Measurements from ENCODE around the gene FRMD1.

Gene FRMD1

DNA sequence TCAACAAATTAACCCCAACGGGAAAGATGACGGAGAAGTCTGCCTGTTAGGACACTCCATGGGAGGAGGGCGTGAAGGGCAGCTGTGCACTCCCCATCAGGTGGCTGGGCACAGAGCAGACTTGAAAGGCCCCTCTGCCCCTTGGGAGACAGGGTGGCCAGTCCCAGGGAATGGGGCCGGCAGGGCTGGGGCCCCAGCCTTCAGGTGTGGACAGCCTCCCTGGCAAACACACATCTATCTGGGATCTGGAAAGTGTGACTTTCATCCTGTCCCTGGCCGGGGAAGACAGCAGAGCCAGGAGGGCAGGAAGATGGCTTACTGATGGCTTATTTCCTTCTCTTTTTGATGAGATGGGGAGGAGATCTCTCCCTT is 4.5 kb upstream of the FRMD1 start:
- TF ChIP-seq, protein P1, sequence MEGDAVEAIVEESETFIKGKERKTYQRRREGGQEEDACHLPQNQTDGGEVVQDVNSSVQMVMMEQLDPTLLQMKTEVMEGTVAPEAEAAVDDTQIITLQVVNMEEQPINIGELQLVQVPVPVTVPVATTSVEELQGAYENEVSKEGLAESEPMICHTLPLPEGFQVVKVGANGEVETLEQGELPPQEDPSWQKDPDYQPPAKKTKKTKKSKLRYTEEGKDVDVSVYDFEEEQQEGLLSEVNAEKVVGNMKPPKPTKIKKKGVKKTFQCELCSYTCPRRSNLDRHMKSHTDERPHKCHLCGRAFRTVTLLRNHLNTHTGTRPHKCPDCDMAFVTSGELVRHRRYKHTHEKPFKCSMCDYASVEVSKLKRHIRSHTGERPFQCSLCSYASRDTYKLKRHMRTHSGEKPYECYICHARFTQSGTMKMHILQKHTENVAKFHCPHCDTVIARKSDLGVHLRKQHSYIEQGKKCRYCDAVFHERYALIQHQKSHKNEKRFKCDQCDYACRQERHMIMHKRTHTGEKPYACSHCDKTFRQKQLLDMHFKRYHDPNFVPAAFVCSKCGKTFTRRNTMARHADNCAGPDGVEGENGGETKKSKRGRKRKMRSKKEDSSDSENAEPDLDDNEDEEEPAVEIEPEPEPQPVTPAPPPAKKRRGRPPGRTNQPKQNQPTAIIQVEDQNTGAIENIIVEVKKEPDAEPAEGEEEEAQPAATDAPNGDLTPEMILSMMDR (IDR thresholded peaks at IDR 0.05; ENCODE audit: low read depth, low read length, poor library complexity, severe bottlenecking): no peak
- TF ChIP-seq EZH2phosphoT487 (IDR thresholded peaks at IDR 0.05; ENCODE audit: borderline replicate concordance, low read length): no peak
- no peaks in the 10 kb centered on the region for H3F3A ChIP-seq (ENCODE audit: control insufficient read depth, insufficient read depth)
- no peak overlapping the region for H3K4me3 ChIP-seq (ENCODE audit: low read length)
- no peaks in the 10 kb centered on the region for H3K9me2 ChIP-seq (replicated peaks; ENCODE audit: control insufficient read depth, low read length)
- H3K27me3 ChIP-seq (ENCODE audit: control insufficient read depth, low read length): no peaks in the 10 kb centered on the region
- no peaks in the 10 kb centered on the region for H4K20me1 ChIP-seq (ENCODE audit: control insufficient read depth, insufficient read depth, low read depth, low read length)
- no peak overlapping the region for H3K4me2 ChIP-seq (ENCODE audit: low read length)
- H3K9me3 ChIP-seq (ENCODE audit: control insufficient read depth, insufficient read depth, low read length): no peaks in the 10 kb centered on the region
- no peak overlapping the region for H3K27ac ChIP-seq (ENCODE audit: low read depth, low read length)
- H3K36me3 ChIP-seq (ENCODE audit: control insufficient read depth, low read length): no peaks in the 10 kb centered on the region
- H3K4me1 ChIP-seq (ENCODE audit: control insufficient read depth, low read length): no peaks in the 10 kb centered on the region
- no peaks in the 10 kb centered on the region for H3K79me2 ChIP-seq (ENCODE audit: control insufficient read depth, low read length)

DNA sequence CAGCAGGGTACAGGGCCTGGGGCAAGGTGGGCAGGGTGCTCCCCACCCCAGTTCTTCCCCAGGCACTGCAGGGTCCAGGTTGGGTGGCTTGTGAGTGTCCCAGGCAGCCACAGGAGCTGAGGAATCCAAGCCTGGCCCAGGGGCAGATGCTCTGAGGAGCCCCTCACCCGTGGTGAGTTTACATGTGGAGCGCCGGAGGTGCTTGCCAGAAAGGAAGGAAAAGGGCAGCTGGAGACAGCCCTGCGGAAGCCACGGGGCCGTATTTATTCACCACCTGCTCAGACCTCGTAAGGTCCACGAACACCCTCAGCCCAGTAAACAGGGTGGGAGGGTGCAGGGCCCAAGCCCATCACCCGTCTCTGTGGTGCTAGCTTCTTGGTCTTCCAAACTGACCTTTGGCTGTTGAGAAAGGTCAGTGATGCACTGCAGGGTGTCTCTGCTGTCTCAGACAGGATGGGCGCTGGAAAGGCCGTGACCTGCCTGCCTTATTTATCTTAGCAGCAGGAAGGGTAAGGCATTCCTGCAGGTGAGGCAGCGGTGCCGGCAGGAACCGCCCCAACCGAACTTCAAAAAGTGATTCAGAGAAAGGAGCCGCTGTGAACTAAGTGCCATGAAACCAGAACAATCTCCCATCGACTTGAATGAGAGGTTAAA is 4.0 kb upstream of the FRMD1 start:
- H3K27ac ChIP-seq (ENCODE audit: low read depth, low read length): no peak overlapping the region
- H3K4me1 ChIP-seq (ENCODE audit: control insufficient read depth, low read length): no peaks in the 10 kb centered on the region
- no peak for TF ChIP-seq EZH2phosphoT487 (IDR thresholded peaks at IDR 0.05; ENCODE audit: borderline replicate concordance, low read length)
- TF ChIP-seq, protein P1 (IDR thresholded peaks at IDR 0.05; ENCODE audit: low read depth, low read length, poor library complexity, severe bottlenecking): no peak
- H3K4me2 ChIP-seq (ENCODE audit: low read length): no peak overlapping the region
- no peaks in the 10 kb centered on the region for H3K9me2 ChIP-seq (replicated peaks; ENCODE audit: control insufficient read depth, low read length)
- no peaks in the 10 kb centered on the region for H3K36me3 ChIP-seq (ENCODE audit: control insufficient read depth, low read length)
- H3K9me3 ChIP-seq (ENCODE audit: control insufficient read depth, insufficient read depth, low read length): no peaks in the 10 kb centered on the region
- H3K4me3 ChIP-seq (ENCODE audit: low read length): no peak overlapping the region
- H4K20me1 ChIP-seq (ENCODE audit: control insufficient read depth, insufficient read depth, low read depth, low read length): no peaks in the 10 kb centered on the region
- H3K27me3 ChIP-seq (ENCODE audit: control insufficient read depth, low read length): no peaks in the 10 kb centered on the region
- no peaks in the 10 kb centered on the region for H3F3A ChIP-seq (ENCODE audit: control insufficient read depth, insufficient read depth)
- H3K79me2 ChIP-seq (ENCODE audit: control insufficient read depth, low read length): no peaks in the 10 kb centered on the region

DNA sequence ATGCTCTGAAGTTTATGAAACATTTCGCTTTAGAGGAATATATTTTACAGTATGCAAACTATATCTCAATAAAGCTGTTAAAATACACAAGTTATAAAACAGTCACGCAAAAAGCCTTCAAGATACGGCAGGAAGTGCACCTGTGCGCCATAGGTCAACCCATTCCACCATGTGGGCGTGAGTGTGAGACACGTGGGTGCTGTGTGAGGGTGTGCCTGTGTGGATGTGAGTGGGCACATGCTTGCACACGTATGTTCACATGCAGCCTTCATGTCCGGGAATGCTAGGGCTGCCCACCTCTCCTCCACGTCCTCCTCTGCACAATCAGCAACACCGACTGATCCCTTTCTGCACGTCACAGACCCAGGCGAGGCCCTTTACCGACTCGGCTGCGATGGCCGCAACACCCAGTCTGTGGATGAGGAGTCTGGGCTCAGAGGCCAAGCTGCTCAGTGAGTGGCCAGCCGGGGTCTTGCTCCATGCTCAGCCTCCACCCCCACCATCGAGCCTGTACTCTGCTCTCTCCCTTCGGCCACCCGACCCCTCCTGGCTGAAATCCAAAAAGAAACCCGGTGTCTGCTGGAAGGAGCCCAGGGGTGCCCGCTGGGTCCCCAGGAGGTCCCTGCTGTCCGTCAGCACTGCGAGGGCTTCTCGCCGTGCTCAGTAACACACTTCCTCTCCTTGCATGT is 3.0 kb upstream of the FRMD1 start:
- H3F3A ChIP-seq (ENCODE audit: control insufficient read depth, insufficient read depth): no peaks in the 10 kb centered on the region
- H3K4me2 ChIP-seq (ENCODE audit: low read length): no peak overlapping the region
- no peak overlapping the region for H3K27ac ChIP-seq (ENCODE audit: low read depth, low read length)
- H3K9me2 ChIP-seq (replicated peaks; ENCODE audit: control insufficient read depth, low read length): no peaks in the 10 kb centered on the region
- no peaks in the 10 kb centered on the region for H3K27me3 ChIP-seq (ENCODE audit: control insufficient read depth, low read length)
- H4K20me1 ChIP-seq (ENCODE audit: control insufficient read depth, insufficient read depth, low read depth, low read length): no peaks in the 10 kb centered on the region
- H3K4me3 ChIP-seq (ENCODE audit: low read length): no peak overlapping the region
- TF ChIP-seq, protein P1 (IDR thresholded peaks at IDR 0.05; ENCODE audit: low read depth, low read length, poor library complexity, severe bottlenecking): no peak
- TF ChIP-seq EZH2phosphoT487 (IDR thresholded peaks at IDR 0.05; ENCODE audit: borderline replicate concordance, low read length): no peak
- H3K9me3 ChIP-seq (ENCODE audit: control insufficient read depth, insufficient read depth, low read length): no peaks in the 10 kb centered on the region
- no peaks in the 10 kb centered on the region for H3K79me2 ChIP-seq (ENCODE audit: control insufficient read depth, low read length)
- no peaks in the 10 kb centered on the region for H3K36me3 ChIP-seq (ENCODE audit: control insufficient read depth, low read length)
- H3K4me1 ChIP-seq (ENCODE audit: control insufficient read depth, low read length): no peaks in the 10 kb centered on the region

Measured in DOHH2 (cell line).